Hematopoietic multipotent progenitor cell treated with erythropoietin and hydrocortisone succinate and interleukin-3 and kit ligand, for 6 days (in vitro differentiated cells): ENCODE measurements around the gene EFHC2.
A peak's percentile ranks its signal among the peaks of the same experiment; 100 is the strongest.

ENCODE experiments used
- DNase-seq: peaks from one replicate; pipeline ENCODE4 v3.0.0-alpha.2; 2015

Gene EFHC2

GRCh38 chrX:44291468-44292092 lies 51.9 kb downstream of the EFHC2 start:
- no peak for DNase-seq

- DNase-seq = no peak
These were observed 52.8 kb downstream of the EFHC2 start for GRCh38 chrX:44290718-44291117.

- no peak for DNase-seq
These were observed 60.7 kb downstream of the EFHC2 start for GRCh38 chrX:44282753-44283152.

GRCh38 chrX:44280116-44280515 lies 63.4 kb downstream of the EFHC2 start:
- no peak for DNase-seq

GRCh38 chrX:44274096-44274495 lies 69.4 kb downstream of the EFHC2 start:
- peak; percentile 14 for DNase-seq

GRCh38 chrX:44267861-44268260 lies 75.6 kb downstream of the EFHC2 start:
- DNase-seq = no peak

- DNase-seq = no peak
These were observed 76.4 kb downstream of the EFHC2 start for GRCh38 chrX:44267116-44267515.

- no peak for DNase-seq
These were observed 77.9 kb downstream of the EFHC2 start for GRCh38 chrX:44265559-44265958.

- no peak for DNase-seq
These were observed 78.5 kb downstream of the EFHC2 start for GRCh38 chrX:44264936-44265335.

- no peak for DNase-seq
These were observed 82.2 kb downstream of the EFHC2 start for GRCh38 chrX:44261286-44261685.

- DNase-seq = no peak
These were observed 82.9 kb downstream of the EFHC2 start for GRCh38 chrX:44260609-44261008.

- DNase-seq = peak; percentile 17
These were observed 87.7 kb downstream of the EFHC2 start for GRCh38 chrX:44255742-44256141.

- DNase-seq = no peak
These were observed 89.9 kb downstream of the EFHC2 start for GRCh38 chrX:44253575-44253942.

- DNase-seq = peak; percentile 67
These were observed 90.5 kb downstream of the EFHC2 start for GRCh38 chrX:44252688-44253574.

- no peak for DNase-seq
These were observed 96.0 kb downstream of the EFHC2 start for GRCh38 chrX:44247468-44247867.

GRCh38 chrX:44246826-44247225 lies 96.6 kb downstream of the EFHC2 start:
- DNase-seq = no peak

- DNase-seq = peak; percentile 11
These were observed 97.7 kb downstream of the EFHC2 start for GRCh38 chrX:44245733-44246132.

GRCh38 chrX:44244008-44244407 lies 99.5 kb downstream of the EFHC2 start:
- DNase-seq = peak; percentile 56

GRCh38 chrX:44241546-44241945 lies 101.9 kb downstream of the EFHC2 start:
- no peak for DNase-seq

- no peak for DNase-seq
These were observed 103.4 kb downstream of the EFHC2 start for GRCh38 chrX:44240036-44240435.

GRCh38 chrX:44239036-44239435 lies 104.4 kb downstream of the EFHC2 start:
- DNase-seq = no peak

GRCh38 chrX:44235534-44235933 lies 107.9 kb downstream of the EFHC2 start:
- DNase-seq = no peak

GRCh38 chrX:44234541-44234940 lies 108.9 kb downstream of the EFHC2 start:
- DNase-seq = no peak

- DNase-seq = no peak
These were observed 109.4 kb downstream of the EFHC2 start for GRCh38 chrX:44234116-44234515.

GRCh38 chrX:44232081-44232480 lies 111.4 kb downstream of the EFHC2 start:
- no peak for DNase-seq
